Body of pancreas (tissue), 4 donors: ENCODE data around the gene GPS1.

ENCODE experiments used
- CTCF ChIP-seq, 7 experiments: fragments of 450-650 bp in 4 of 7; fragments of 200-600 bp in 3 of 7; sonication (generic) in 3 of 7; IDR thresholded peaks; one replicate each; pipeline ENCODE4 v1.5.1; 2016 to 2019; ENCODE audit warnings: antibody characterized with exemption in 7 of 7
- POLR2A ChIP-seq, 3 donors: fragments of 450-650 bp; IDR thresholded peaks; one replicate each; pipeline ENCODE4 v1.6.1; 2016; ENCODE audit warnings: antibody characterized with exemption in 3 of 3, mild to moderate bottlenecking in 2 of 3

DNA sequence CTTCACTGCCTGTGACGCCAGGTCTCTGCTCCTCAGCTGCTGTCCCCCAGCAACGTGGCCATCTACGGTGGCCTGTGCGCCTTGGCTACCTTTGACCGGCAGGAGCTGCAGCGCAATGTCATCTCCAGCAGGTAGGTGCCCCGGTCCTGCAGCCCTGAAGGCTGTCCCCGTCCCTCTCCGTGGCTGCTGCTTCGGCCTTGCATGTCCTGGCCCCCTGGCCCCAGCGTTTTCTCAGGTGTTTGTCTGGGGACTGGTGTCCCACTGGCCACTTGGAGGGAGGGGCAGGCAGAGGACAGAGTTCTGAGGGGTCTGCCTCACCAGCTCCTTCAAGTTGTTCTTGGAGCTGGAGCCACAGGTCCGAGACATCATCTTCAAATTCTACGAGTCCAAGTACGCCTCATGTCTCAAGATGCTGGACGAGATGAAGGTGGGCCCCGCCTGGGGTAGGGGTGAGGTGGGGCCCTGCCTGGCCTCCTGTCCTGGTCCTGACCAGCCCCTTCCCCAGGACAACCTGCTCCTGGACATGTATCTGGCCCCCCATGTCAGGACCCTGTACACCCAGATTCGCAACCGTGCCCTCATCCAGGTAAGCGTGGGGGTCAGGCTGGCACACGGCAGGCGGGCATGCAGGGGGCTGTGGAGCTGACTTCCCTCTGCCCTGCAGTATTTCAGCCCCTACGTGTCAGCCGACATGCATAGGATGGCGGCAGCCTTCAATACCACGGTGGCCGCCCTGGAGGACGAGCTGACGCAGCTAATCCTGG is 4.4 kb downstream of the GPS1 start:
- TF ChIP-seq CTCF (IDR thresholded peaks at IDR 0.05) (no peak), POLR2A (IDR thresholded peaks at IDR 0.05) (no peak)
